H9 (cell line): ENCODE results near the gene DRICH1. TPM values are rescaled to one million over a fixed set of nuclear protein-coding genes. Genes with fewer than 3 reads are reported as not detected.
"Not testable (repeated sequence)": the region's sequence is repeated elsewhere in the genome, so short reads cannot be mapped to it uniquely, and the experiment has no call there.

ENCODE experiments used
- DNase-seq: peaks from one replicate; pipeline ENCODE4 v3.0.0-alpha.2; 2017
- H2AFZ ChIP-seq: one replicate; pipeline ENCODE4 v1.6.1; 2013; ENCODE audit warnings: mild to moderate bottlenecking, low read length, control low read depth, moderate library complexity
- H2AK5ac ChIP-seq: 2 replicates; pipeline ENCODE4 v1.6.1; 2013; ENCODE audit warnings: low read length, control low read depth, mixed read lengths; ENCODE audit not compliant: insufficient read length
- H2BK120ac ChIP-seq: one replicate; pipeline ENCODE4 v1.6.1; 2013; ENCODE audit warnings: low read depth, mild to moderate bottlenecking, low read length, control low read depth, inconsistent platforms; ENCODE audit not compliant: poor library complexity, severe bottlenecking
- H2BK12ac ChIP-seq: 2 replicates; pipeline ENCODE4 v1.6.1; 2013; ENCODE audit warnings: low read length, control low read depth, mixed read lengths, low read depth; ENCODE audit not compliant: insufficient read length
- H2BK15ac ChIP-seq: 2 replicates; pipeline ENCODE4 v1.6.1; 2013; ENCODE audit warnings: low read depth, low read length, control low read depth
- H2BK20ac ChIP-seq: one replicate; pipeline ENCODE4 v1.6.1; 2013; ENCODE audit warnings: low read depth, mild to moderate bottlenecking, low read length, control low read depth, inconsistent platforms; ENCODE audit not compliant: poor library complexity, severe bottlenecking
- H2BK5ac ChIP-seq: 2 replicates; pipeline ENCODE4 v1.6.1; 2013; ENCODE audit warnings: low read length, control low read depth, mixed read lengths; ENCODE audit not compliant: insufficient read length
- H3K14ac ChIP-seq: 2 replicates; pipeline ENCODE4 v1.6.1; 2013; ENCODE audit warnings: low read length, control low read depth; ENCODE audit not compliant: insufficient read depth
- H3K18ac ChIP-seq: 2 replicates; pipeline ENCODE4 v1.6.1; 2013; ENCODE audit warnings: low read depth, mild to moderate bottlenecking, mixed read lengths, low read length, control low read depth; ENCODE audit not compliant: insufficient read length
- H3K23ac ChIP-seq: 2 replicates; pipeline ENCODE4 v1.6.1; 2013; ENCODE audit warnings: low read length, control low read depth, mixed read lengths, low read depth; ENCODE audit not compliant: insufficient read length
- H3K23me2 ChIP-seq: 2 replicates; pipeline ENCODE4 v1.6.1; 2013; ENCODE audit warnings: low read depth, mild to moderate bottlenecking, mixed read lengths, low read length, control low read depth; ENCODE audit not compliant: insufficient read length, poor library complexity, severe bottlenecking
- H3K27ac ChIP-seq: 2 replicates; pipeline ENCODE4 v1.5.1; 2013; ENCODE audit warnings: low read length, control low read depth, mixed read lengths, low read depth; ENCODE audit not compliant: insufficient read length
- H3K27me3 ChIP-seq: 2 replicates; pipeline ENCODE4 v1.6.1; 2013; ENCODE audit warnings: low read length, control low read depth, inconsistent platforms; ENCODE audit not compliant: insufficient read depth
- H3K4ac ChIP-seq: 2 replicates; pipeline ENCODE4 v1.6.1; 2013; ENCODE audit warnings: low read depth, mild to moderate bottlenecking, control low read depth, inconsistent platforms, low read length, moderate library complexity
- H3K4me1 ChIP-seq: 2 replicates; pipeline ENCODE4 v1.6.1; 2013; ENCODE audit warnings: low read length, control low read depth, inconsistent platforms; ENCODE audit not compliant: insufficient read depth
- H3K4me2 ChIP-seq: 2 replicates; pipeline ENCODE4 v1.6.1; 2013; ENCODE audit warnings: low read length, control low read depth, mixed read lengths; ENCODE audit not compliant: insufficient read length, insufficient read depth
- H3K56ac ChIP-seq: 2 replicates; pipeline ENCODE4 v1.6.1; 2013; ENCODE audit warnings: low read depth, mild to moderate bottlenecking, mixed read lengths, low read length, control low read depth; ENCODE audit not compliant: insufficient read length
- H3K79me1 ChIP-seq: 2 replicates; pipeline ENCODE4 v1.6.1; 2013; ENCODE audit warnings: low read depth, mild to moderate bottlenecking, moderate library complexity, low read length, control low read depth, inconsistent platforms; ENCODE audit not compliant: insufficient read depth, poor library complexity, severe bottlenecking
- H3K79me2 ChIP-seq: 2 replicates; pipeline ENCODE4 v1.6.1; 2013; ENCODE audit warnings: low read length, control low read depth, inconsistent platforms; ENCODE audit not compliant: insufficient read depth
- H3K9ac ChIP-seq: 2 replicates; pipeline ENCODE4 v1.6.1; 2013; ENCODE audit warnings: low read length, control low read depth, mixed read lengths; ENCODE audit not compliant: insufficient read length; ENCODE audit errors: extremely low read depth
- H3K9me3 ChIP-seq: one replicate; pipeline ENCODE4 v1.6.1; 2013; ENCODE audit warnings: low read depth, low read length, inconsistent platforms; ENCODE audit not compliant: control insufficient read depth
- H3T11ph ChIP-seq: one replicate; pipeline ENCODE4 v1.6.1; 2013; ENCODE audit warnings: mild to moderate bottlenecking, low read length, control low read depth, inconsistent platforms
- H4K20me1 ChIP-seq: one replicate; pipeline ENCODE4 v1.6.1; 2013; ENCODE audit not compliant: control insufficient read depth, insufficient read length, insufficient read depth
- H4K5ac ChIP-seq: 2 replicates; pipeline ENCODE4 v1.6.1; 2013; ENCODE audit warnings: low read depth, mild to moderate bottlenecking, mixed read lengths, low read length, control low read depth; ENCODE audit not compliant: insufficient read length
- H4K8ac ChIP-seq: replicated peaks from 2 replicates; pipeline ENCODE4 v1.6.1; 2013; ENCODE audit warnings: low read length, control low read depth, mixed read lengths, low read depth; ENCODE audit not compliant: insufficient read length
- H4K91ac ChIP-seq: 2 replicates; pipeline ENCODE4 v1.6.1; 2013; ENCODE audit warnings: low read depth, mild to moderate bottlenecking, moderate library complexity, mixed read lengths, low read length, control low read depth; ENCODE audit not compliant: insufficient read length
- H3K27ac Mint-ChIP-seq, 3 experiments: 2 replicates in 2 of 3; 3 replicates in 1 of 3; pipeline ENCODE4 v1.8.0; 2020 to 2021; ENCODE audit warnings: mixed read lengths in 3 of 3, mild to moderate bottlenecking in 1 of 3, moderate library complexity in 1 of 3
- H3K27me3 Mint-ChIP-seq: 2 replicates; pipeline ENCODE4 v1.8.0; 2021; ENCODE audit warnings: low read depth, mild to moderate bottlenecking, moderate library complexity, mixed read lengths
- H3K36me3 Mint-ChIP-seq, 3 experiments: 2 replicates in 2 of 3; 3 replicates in 1 of 3; pipeline ENCODE4 v1.8.0; 2020 to 2021; ENCODE audit warnings: low read depth in 3 of 3, mixed read lengths in 3 of 3; ENCODE audit not compliant: insufficient read depth in 1 of 3
- H3K4me1 Mint-ChIP-seq, 2 experiments: 2 replicates each; pipeline ENCODE4 v1.8.0; 2020; ENCODE audit warnings: mixed read lengths in 2 of 2
- H3K4me3 Mint-ChIP-seq, 2 experiments: 2 replicates in 1 of 2; 3 replicates in 1 of 2; pipeline ENCODE4 v1.8.0; 2020 to 2021; ENCODE audit warnings: mild to moderate bottlenecking in 2 of 2, mixed read lengths in 2 of 2, moderate library complexity in 1 of 2
- H3K9me3 Mint-ChIP-seq, 2 experiments: 2 replicates in 1 of 2; 3 replicates in 1 of 2; pipeline ENCODE4 v1.8.0; 2020; ENCODE audit warnings: mild to moderate bottlenecking in 2 of 2, mixed read lengths in 2 of 2, moderate library complexity in 1 of 2
- WGBS: extraction: QIAGEN DNeasy Blood & Tissue Kit; methylation state at CpG from one replicate; pipeline ENCODE4 v1.1.7; 2013; ENCODE audit warnings: missing lambda C conversion rate, low lambda C conversion rate, mixed read lengths; ENCODE audit not compliant: insufficient read length; ENCODE audit errors: extremely low coverage; 5-methylcytosine and 5-hydroxymethylcytosine counted together
- total RNA-seq: library from RNA; stranded (reverse); gene quantifications from 2 replicates; pipeline ENCODE4 v1.2.1, GENCODE V29; 2021
- TF ChIP-seq, protein P1 (sequence below): fragments of 200-600 bp; sonication (generic); conservative IDR thresholded peaks from 3 replicates; pipeline ENCODE4 v1.8.0; 2021; ENCODE audit warnings: antibody characterized with exemption, mild to moderate bottlenecking

Gene DRICH1
- total RNA-seq, 1 experiment from 2014 or later, result not detected

- H3K36me3 Mint-ChIP-seq, result no peaks in the 10 kb centered on the region
- no peak overlapping the region for H3K14ac ChIP-seq
- no peaks in the 10 kb centered on the region for H3K9me3 ChIP-seq
- H3K4me2 ChIP-seq, result no peak overlapping the region
- H3K27me3 ChIP-seq, result no peaks in the 10 kb centered on the region
- H3K4ac ChIP-seq, result no peak overlapping the region
- no peaks in the 10 kb centered on the region for H3K79me1 ChIP-seq
- H3K18ac ChIP-seq, result no peak overlapping the region
- H3K23ac ChIP-seq, result no peak overlapping the region
- H3T11ph ChIP-seq, result no peak overlapping the region
- H4K8ac ChIP-seq, result no peak overlapping the region
- peaks cover 43% of the 10 kb centered on the region for H3K27me3 Mint-ChIP-seq
- no peak for DNase-seq
- no peaks in the 10 kb centered on the region for H3K4me1 ChIP-seq
- H2AK5ac ChIP-seq, result no peak overlapping the region
- H2BK20ac ChIP-seq, result no peak overlapping the region
- H3K27ac Mint-ChIP-seq, result peak overlapping the region in 1 of 3 experiments; percentile 40; a peak in 1 of 7 replicates
- H4K20me1 ChIP-seq, result no peaks in the 10 kb centered on the region
- WGBS, result no CpG with 5 or more reads among the region's 9 CpGs
- no peak overlapping the region for H2BK5ac ChIP-seq
- H3K9ac ChIP-seq, result no peak overlapping the region
- no peak overlapping the region for H2BK120ac ChIP-seq
- no peaks in the 10 kb centered on the region for H3K4me1 Mint-ChIP-seq
- H3K23me2 ChIP-seq, result no peaks in the 10 kb centered on the region
- H3K4me3 Mint-ChIP-seq, result no peak overlapping the region; a peak in 1 of 5 replicates
- no peak overlapping the region for H2BK15ac ChIP-seq
- TF ChIP-seq, protein P1, sequence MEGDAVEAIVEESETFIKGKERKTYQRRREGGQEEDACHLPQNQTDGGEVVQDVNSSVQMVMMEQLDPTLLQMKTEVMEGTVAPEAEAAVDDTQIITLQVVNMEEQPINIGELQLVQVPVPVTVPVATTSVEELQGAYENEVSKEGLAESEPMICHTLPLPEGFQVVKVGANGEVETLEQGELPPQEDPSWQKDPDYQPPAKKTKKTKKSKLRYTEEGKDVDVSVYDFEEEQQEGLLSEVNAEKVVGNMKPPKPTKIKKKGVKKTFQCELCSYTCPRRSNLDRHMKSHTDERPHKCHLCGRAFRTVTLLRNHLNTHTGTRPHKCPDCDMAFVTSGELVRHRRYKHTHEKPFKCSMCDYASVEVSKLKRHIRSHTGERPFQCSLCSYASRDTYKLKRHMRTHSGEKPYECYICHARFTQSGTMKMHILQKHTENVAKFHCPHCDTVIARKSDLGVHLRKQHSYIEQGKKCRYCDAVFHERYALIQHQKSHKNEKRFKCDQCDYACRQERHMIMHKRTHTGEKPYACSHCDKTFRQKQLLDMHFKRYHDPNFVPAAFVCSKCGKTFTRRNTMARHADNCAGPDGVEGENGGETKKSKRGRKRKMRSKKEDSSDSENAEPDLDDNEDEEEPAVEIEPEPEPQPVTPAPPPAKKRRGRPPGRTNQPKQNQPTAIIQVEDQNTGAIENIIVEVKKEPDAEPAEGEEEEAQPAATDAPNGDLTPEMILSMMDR, result no peak
- no peak overlapping the region for H3K27ac ChIP-seq
- no peak overlapping the region for H4K91ac ChIP-seq
- H4K5ac ChIP-seq, result no peak overlapping the region
- no peak overlapping the region for H2BK12ac ChIP-seq
- no peak overlapping the region for H3K56ac ChIP-seq
- no peak overlapping the region for H2AFZ ChIP-seq
- no peaks in the 10 kb centered on the region for H3K79me2 ChIP-seq
- H3K9me3 Mint-ChIP-seq, result no peaks in the 10 kb centered on the region
These were observed 33.2 kb downstream of the DRICH1 start for GRCh38 chr22:23598805-23599518.

GRCh38 chr22:23597576-23598268, 34.4 kb downstream of the DRICH1 start:
- not testable (repeated sequence) for H2BK12ac ChIP-seq, H3K27ac Mint-ChIP-seq, H3K14ac ChIP-seq, H3K79me2 ChIP-seq, H3K79me1 ChIP-seq, H2AFZ ChIP-seq, H3K4ac ChIP-seq, H3K4me1 Mint-ChIP-seq, H4K8ac ChIP-seq, H3K4me2 ChIP-seq, H3K23me2 ChIP-seq, H2BK120ac ChIP-seq, H3K9ac ChIP-seq, H3K9me3 Mint-ChIP-seq, H3K18ac ChIP-seq, H3K23ac ChIP-seq, H2AK5ac ChIP-seq, H3K27ac ChIP-seq, H2BK5ac ChIP-seq, H3K56ac ChIP-seq, H4K20me1 ChIP-seq, H4K5ac ChIP-seq, H3K36me3 Mint-ChIP-seq, DNase-seq, H3K27me3 ChIP-seq, H3K4me1 ChIP-seq, H2BK20ac ChIP-seq, H3K9me3 ChIP-seq, H3T11ph ChIP-seq, H3K4me3 Mint-ChIP-seq, H4K91ac ChIP-seq, H2BK15ac ChIP-seq
- H3K27me3 Mint-ChIP-seq, result peaks cover 40% of the 10 kb centered on the region
- WGBS, result no CpG with 5 or more reads among the region's 7 CpGs
